Activated T-helper 1 cell treated with Interleukin-2 at 50 U/mL for 16 hours (primary cell): Measurements from ENCODE around the gene PRM2.

Source experiments
- DNase-seq: peaks from one replicate; pipeline ENCODE4 v3.0.0-alpha.2; 2020; ENCODE audit warnings: low read depth

PRM2 gene

DNA sequence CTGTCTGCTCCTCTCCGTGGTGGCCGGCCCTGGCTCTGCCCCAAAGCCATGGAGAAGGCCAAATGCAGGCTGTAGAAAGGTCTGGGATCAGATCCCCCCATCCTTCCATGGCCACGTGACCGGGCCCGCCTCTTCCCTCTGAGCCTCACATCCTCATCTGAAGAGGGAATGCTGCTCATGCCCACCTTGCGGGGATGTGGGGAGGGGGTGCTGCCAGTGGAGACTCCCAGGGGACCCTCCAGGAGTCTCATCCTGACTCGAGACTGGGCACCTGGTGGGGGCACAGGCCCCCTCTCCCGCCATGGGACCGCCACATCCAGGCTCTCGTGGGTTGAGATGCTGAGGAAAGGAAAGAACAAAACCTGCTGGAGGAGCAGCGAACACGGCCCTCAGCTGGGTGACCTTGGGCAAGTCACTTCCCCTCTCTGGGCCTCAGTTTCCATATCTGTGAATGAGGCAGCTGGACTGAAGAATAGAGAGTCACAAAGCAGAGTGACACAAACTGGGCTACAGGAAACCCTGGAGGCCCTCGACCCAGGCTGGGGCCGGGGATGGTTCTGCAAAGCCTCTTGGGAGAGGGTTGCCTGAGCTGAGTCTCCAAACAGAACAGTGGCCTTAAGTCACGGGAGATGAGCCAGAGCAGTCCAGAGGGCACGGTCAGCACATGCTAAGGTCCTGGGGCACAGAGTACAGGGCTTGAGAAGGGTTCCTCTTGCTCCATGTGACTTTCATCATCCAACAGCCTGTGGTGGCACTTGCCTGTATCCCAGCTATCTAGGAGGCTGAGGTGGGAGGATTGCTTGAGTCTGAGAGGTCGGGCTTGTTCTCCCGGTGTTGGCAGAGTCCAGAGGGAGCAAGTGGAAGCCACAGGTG, 50.4 kb downstream of the PRM2 start:
- DNase-seq = no peak
